Parathyroid adenoma (tissue), 2 donors: ENCODE results near the gene PNMA8C.

Experiments
- H2AFZ ChIP-seq: fragments of 300-600 bp; sonication (generic); one replicate; pipeline ENCODE4 v1.7.0; 2017; ENCODE audit warnings: antibody characterized with exemption, mild to moderate bottlenecking
- H3K27ac ChIP-seq: fragments of 300-600 bp; sonication (generic); one replicate; pipeline ENCODE4 v1.7.0; 2017
- H3K27me3 ChIP-seq: fragments of 300-600 bp; sonication (generic); one replicate; pipeline ENCODE4 v1.7.0; 2017; ENCODE audit warnings: low read length; ENCODE audit not compliant: control insufficient read depth, insufficient read depth
- H3K36me3 ChIP-seq: fragments of 300-600 bp; sonication (generic); one replicate; pipeline ENCODE4 v1.7.0; 2017; ENCODE audit warnings: low read length; ENCODE audit not compliant: control insufficient read depth, insufficient read depth
- H3K4me1 ChIP-seq: fragments of 300-600 bp; sonication (generic); one replicate; pipeline ENCODE4 v1.7.0; 2017; ENCODE audit warnings: control low read depth
- H3K4me2 ChIP-seq: fragments of 300-600 bp; sonication (generic); one replicate; pipeline ENCODE4 v1.7.0; 2017; ENCODE audit warnings: low read length
- H3K4me3 ChIP-seq: fragments of 300-600 bp; sonication (generic); one replicate; pipeline ENCODE4 v1.7.0; 2017; ENCODE audit warnings: low read depth, low read length
- H3K79me2 ChIP-seq: fragments of 300-600 bp; sonication (generic); one replicate; pipeline ENCODE4 v1.7.0; 2017; ENCODE audit warnings: control low read depth
- H3K9ac ChIP-seq: fragments of 300-600 bp; sonication (generic); one replicate; pipeline ENCODE4 v1.7.0; 2017; ENCODE audit warnings: mild to moderate bottlenecking
- H3K9me3 ChIP-seq: fragments of 300-600 bp; sonication (generic); one replicate; pipeline ENCODE4 v1.7.0; 2017; ENCODE audit warnings: low read length; ENCODE audit not compliant: control insufficient read depth
- CTCF ChIP-seq: fragments of 300-600 bp; sonication (generic); IDR thresholded peaks from one replicate; pipeline ENCODE4 v1.7.0; 2017; ENCODE audit warnings: antibody characterized with exemption, mild to moderate bottlenecking
- donor health status: primary hyperparathyroidism.

Gene PNMA8C

GRCh38 chr19:46450737-46451136 is 22.0 kb upstream of the PNMA8C start:
- no peaks in the 10 kb centered on the region for H3K27me3 ChIP-seq
- no peaks in the 10 kb centered on the region for H3K4me1 ChIP-seq
- no peaks in the 10 kb centered on the region for H3K36me3 ChIP-seq
- no peak overlapping the region for H3K9ac ChIP-seq
- no peak overlapping the region for H3K4me3 ChIP-seq
- no peak overlapping the region for H2AFZ ChIP-seq
- H3K4me2 ChIP-seq: no peak overlapping the region
- no peaks in the 10 kb centered on the region for H3K79me2 ChIP-seq
- no peaks in the 10 kb centered on the region for H3K9me3 ChIP-seq
- H3K27ac ChIP-seq: no peak overlapping the region
- TF ChIP-seq CTCF: no peak

- Histone ChIP-seq H3K27me3 (no peaks in the 10 kb centered on the region), H3K79me2 (no peaks in the 10 kb centered on the region), H3K4me1 (no peaks in the 10 kb centered on the region), H3K4me3 (no peak overlapping the region), H2AFZ (no peak overlapping the region), H3K9ac (no peak overlapping the region), H3K4me2 (no peak overlapping the region), H3K36me3 (no peaks in the 10 kb centered on the region), H3K9me3 (no peaks in the 10 kb centered on the region), H3K27ac (no peak overlapping the region)
- TF ChIP-seq CTCF: no peak
These were observed 20.5 kb upstream of the PNMA8C start for GRCh38 chr19:46449228-46449627.

GRCh38 chr19:46448601-46449000 is 19.9 kb upstream of the PNMA8C start:
- Histone ChIP-seq H3K9me3 (no peaks in the 10 kb centered on the region), H3K4me2 (no peak overlapping the region), H3K27me3 (no peaks in the 10 kb centered on the region), H2AFZ (no peak overlapping the region), H3K4me1 (no peaks in the 10 kb centered on the region), H3K36me3 (no peaks in the 10 kb centered on the region), H3K9ac (no peak overlapping the region), H3K27ac (no peak overlapping the region), H3K79me2 (no peaks in the 10 kb centered on the region), H3K4me3 (no peak overlapping the region)
- TF ChIP-seq CTCF: no peak

DNA sequence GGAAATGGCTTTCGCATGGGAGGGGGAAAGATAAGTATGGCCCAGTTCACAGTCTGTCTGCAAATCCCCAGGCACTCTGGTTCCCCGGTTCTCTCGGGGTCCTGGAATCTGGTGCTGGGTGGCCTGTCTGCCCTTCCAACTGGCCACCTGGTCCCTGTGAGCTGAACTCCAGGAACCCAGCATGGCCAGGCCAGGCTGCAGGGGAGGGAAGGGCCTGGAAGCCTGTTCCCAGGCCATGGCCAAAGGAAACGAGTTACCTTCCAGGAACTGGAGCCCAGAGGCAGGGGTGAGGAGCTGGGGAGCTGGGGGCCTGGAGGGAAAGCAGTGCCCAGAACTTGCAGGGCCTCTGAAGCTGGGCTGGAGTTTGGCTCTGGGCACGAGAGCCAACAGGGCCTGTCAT is 19.1 kb upstream of the PNMA8C start:
- no peaks in the 10 kb centered on the region for H3K4me1 ChIP-seq
- no peak overlapping the region for H3K4me3 ChIP-seq
- H3K9me3 ChIP-seq: no peaks in the 10 kb centered on the region
- H3K9ac ChIP-seq: no peak overlapping the region
- no peak for TF ChIP-seq CTCF
- H3K27me3 ChIP-seq: no peaks in the 10 kb centered on the region
- no peak overlapping the region for H3K27ac ChIP-seq
- H3K4me2 ChIP-seq: no peak overlapping the region
- H3K79me2 ChIP-seq: no peaks in the 10 kb centered on the region
- H3K36me3 ChIP-seq: no peaks in the 10 kb centered on the region
- H2AFZ ChIP-seq: no peak overlapping the region

DNA sequence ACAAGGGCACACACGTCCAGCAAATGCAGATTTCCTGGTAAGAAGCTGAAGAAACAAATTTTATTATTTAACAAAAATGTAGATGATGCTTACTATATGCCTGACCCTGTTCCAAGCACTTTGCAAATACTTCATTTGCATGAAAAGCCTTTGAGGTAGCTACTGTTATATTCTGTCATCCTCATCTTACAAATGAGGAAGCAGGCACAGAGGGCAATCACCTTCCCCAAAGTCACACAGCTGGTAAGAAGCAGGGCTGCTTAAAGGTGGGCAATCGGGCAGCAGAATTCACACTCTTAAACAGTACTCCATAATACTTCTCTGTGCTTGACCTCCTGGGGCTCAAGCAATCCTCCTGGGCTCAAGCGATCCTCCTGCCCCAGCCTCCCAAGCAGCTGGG is 18.3 kb upstream of the PNMA8C start:
- no peak overlapping the region for H3K4me2 ChIP-seq
- no peaks in the 10 kb centered on the region for H3K4me1 ChIP-seq
- no peak overlapping the region for H2AFZ ChIP-seq
- no peaks in the 10 kb centered on the region for H3K79me2 ChIP-seq
- H3K27ac ChIP-seq: no peak overlapping the region
- H3K4me3 ChIP-seq: no peak overlapping the region
- no peak for TF ChIP-seq CTCF
- H3K9ac ChIP-seq: no peak overlapping the region
- H3K9me3 ChIP-seq: no peaks in the 10 kb centered on the region
- no peaks in the 10 kb centered on the region for H3K27me3 ChIP-seq
- H3K36me3 ChIP-seq: no peaks in the 10 kb centered on the region
